ENCODE data around the gene SHISA3.

SHISA3 gene

GRCh38 chr4:42391981-42392380 lies 5.3 kb upstream of the SHISA3 start:
- TF ChIP-seq CTCF (conservative IDR thresholded peaks at IDR 0.05) (no peak), ZFX (IDR thresholded peaks at IDR 0.05) (no peak)
- H3K27ac ChIP-seq, result no peak overlapping the region

GRCh38 chr4:42392436-42392835 lies 4.9 kb upstream of the SHISA3 start:
- no peak for TF ChIP-seq ZFX (IDR thresholded peaks at IDR 0.05)
- no peak for TF ChIP-seq CTCF (conservative IDR thresholded peaks at IDR 0.05)
- no peak overlapping the region for H3K27ac ChIP-seq

GRCh38 chr4:42395595-42395994 lies 1.7 kb upstream of the SHISA3 start:
- TF ChIP-seq ZFX (IDR thresholded peaks at IDR 0.05) (no peak), CTCF (conservative IDR thresholded peaks at IDR 0.05) (no peak)
- H3K27ac ChIP-seq, result no peak overlapping the region

GRCh38 chr4:42396361-42396751 lies 932 bp upstream of the SHISA3 start:
- no peak overlapping the region for H3K27ac ChIP-seq

GRCh38 chr4:42397635-42398170 lies 415 bp downstream of the SHISA3 start:
- H3K27ac ChIP-seq, result peak overlapping the region; percentile 2; the same call in 1 of the 2 replicates
- TF ChIP-seq CTCF (conservative IDR thresholded peaks at IDR 0.05) (no peak), ZFX (IDR thresholded peaks at IDR 0.05) (no peak)

More at GRCh38 chr4:42396361-42396751, 932 bp upstream of the SHISA3 start:
- TF ChIP-seq ZFX (IDR thresholded peaks at IDR 0.05), result no peak
- no peak for TF ChIP-seq CTCF (conservative IDR thresholded peaks at IDR 0.05)

- H3K27ac ChIP-seq, result no peak overlapping the region; the same call in 1 of the 2 replicates
- TF ChIP-seq CTCF (conservative IDR thresholded peaks at IDR 0.05) (no peak; the same call in 1 of the 2 replicates), ZFX (IDR thresholded peaks at IDR 0.05) (no peak)
Measured at GRCh38 chr4:42398171-42398870, 1.0 kb downstream of the SHISA3 start.

- TF ChIP-seq ZFX (IDR thresholded peaks at IDR 0.05), result no peak
- TF ChIP-seq CTCF (conservative IDR thresholded peaks at IDR 0.05), result no peak
- H3K27ac ChIP-seq, result no peak overlapping the region
Measured at GRCh38 chr4:42398871-42399331, 1.6 kb downstream of the SHISA3 start.

Data from C4-2B (cell line).